Measurements from ENCODE around the gene CDC40.

GRCh38 chr6:110265273-110265672 is 85.0 kb downstream of the CDC40 start:
- no peak for TF ChIP-seq CTCF (conservative IDR thresholded peaks at IDR 0.05 in 1 of 2, IDR thresholded peaks at IDR 0.05 in 1 of 2; ENCODE audit: low read depth in 1 of 2, low read length in 2 of 2)
- TF ChIP-seq EZH2 (IDR thresholded peaks at IDR 0.05; ENCODE audit: low read length, missing control alignments), result no peak

All from fibroblast of lung (primary cell).